ENCODE data around the gene UGT1A6.

UGT1A6 gene

DNA sequence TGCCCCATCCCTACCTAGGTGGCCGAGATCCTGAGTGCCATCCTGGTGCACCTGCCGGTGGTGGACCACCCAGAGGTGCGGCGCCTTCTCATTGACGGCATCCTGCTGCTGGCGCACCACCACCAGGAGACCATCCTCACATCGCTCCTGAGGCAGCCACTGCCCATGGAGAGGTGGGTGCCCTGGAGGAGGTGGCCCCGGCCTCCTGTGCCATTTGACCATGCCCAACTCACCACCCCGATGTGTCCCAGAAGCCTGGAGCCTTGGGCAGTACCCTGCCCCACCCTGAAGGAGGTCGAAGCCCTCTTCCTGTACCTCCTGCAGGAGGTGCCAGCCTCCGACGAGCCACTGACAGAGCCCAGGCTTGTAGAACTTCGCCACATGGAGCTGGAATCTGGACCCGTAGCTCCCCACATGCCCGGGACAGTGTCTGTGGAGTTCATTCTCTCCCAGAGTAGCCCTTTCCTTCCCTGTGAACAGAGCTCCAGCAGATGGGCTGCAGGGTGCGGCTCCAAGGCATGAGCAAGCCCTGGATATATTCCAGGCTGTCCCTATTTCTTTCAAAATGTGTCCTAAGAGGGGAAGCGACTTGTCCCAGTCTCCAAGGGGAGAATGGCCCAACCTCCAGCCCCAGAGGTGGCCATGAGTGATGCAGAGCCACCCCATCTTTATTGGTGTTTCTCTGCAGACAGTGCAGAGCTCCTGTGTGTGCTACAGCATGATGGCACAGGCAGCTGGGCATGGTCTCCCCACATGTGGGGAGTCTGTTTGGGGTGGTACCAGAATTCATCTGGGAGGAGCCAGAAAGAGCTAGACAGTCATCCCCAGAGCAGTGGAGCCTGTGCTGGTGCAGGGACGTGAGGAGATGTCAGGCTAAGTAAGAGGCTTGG lies 127.4 kb downstream of the UGT1A6 start:
- DNase-seq (ENCODE audit: low read depth in 2 of 2), result no peak

DNA sequence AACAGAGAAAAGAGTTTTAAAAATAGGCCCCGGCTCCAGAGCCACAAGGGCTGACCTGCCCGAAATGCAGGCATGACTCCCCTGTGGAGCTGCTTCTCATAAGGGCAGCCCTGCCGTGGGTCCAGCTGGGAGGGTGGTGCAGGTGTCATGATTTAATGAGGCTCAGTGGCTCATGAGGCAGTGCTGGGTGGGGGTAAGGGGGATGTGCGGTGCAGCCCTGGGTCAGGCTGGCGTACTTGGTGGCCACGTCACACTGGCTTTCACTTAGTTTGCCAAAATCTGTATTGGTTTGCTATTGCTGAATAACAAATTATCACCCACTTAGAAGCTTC lies 128.1 kb downstream of the UGT1A6 start:
- DNase-seq (ENCODE audit: low read depth in 2 of 2), result no peak

DNA sequence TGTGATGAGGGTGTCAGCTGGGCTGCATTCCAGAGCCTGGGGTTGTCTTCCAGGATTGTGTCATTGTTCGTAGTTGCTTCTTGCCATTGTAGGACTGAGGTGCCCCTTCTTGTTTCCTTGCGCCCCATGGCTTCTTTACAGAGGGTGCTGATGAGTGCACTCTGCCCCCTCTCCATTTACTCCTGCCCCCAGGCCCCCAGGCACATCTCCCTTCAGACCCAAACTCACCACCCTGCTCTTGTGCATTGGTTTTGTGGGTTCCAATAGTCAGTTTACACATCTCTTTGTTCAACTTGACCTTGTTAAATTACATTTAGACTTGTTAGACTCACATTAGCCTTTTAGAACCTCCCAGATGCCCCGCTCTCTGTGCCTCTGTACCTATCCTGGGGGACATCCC lies 128.5 kb downstream of the UGT1A6 start:
- DNase-seq (ENCODE audit: low read depth in 2 of 2), result no peak

DNA sequence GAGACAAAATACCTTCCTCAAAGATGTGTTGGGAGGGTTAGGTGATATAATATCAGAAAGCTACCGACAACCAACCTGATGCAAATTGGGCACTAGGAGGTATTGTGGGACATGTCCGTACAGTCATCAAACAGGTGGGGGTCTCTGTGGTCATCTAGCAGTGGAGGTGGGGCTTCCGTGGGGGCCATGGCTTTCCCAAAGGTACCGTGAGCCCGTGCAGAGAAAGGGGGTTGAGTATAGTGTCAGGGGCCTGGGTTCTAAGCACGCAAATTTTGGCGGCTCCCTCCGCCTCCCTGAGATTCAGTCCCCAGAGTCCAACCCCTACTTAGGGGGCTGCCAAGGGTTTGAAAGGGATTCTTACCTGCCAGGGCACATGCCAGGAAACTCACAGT lies 129.0 kb downstream of the UGT1A6 start:
- DNase-seq (ENCODE audit: low read depth in 2 of 2), result no peak

DNA sequence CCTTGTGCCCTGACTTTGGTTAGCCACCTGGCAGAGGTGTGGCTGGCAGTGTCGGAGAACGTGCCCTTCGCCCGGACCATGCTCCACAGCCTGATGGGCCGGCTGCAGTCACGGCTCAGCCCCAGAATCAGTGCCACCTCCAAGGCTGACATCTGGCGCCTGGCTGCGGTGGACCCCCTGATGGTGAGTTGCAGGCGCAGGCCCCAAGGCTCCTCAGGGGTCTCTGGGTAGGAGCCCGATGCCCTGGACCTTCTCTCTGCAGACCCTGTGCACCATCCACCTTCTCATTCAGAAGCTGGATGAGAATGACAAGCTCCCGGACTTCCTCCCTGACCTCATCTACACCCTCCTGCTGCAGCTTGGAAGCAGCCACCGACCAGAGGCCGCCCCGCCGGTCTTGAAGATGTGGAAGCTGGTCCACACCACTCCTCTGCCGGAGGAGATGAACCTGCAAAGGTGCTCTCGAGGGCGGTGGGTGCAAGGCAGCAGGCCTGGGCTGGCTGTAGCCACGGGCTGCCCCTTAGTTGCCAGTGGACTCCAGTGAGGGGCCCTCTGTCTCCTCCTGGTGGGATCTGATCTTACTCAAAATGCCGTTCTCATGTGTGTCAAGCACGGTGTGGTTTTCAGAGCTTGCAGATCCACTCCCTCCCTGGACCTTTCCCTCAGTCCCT lies 129.5 kb downstream of the UGT1A6 start:
- DNase-seq (ENCODE audit: low read depth in 2 of 2), result no peak
